GM21528 (cell line): Measurements from ENCODE around the gene STARD8.

Source experiments
- ATAC-seq: cut with Tn5 transposase; IDR thresholded peaks from one replicate; pipeline ENCODE4 v1.9.1; 2021; ENCODE audit warnings: mild to moderate bottlenecking, moderate library complexity; ENCODE audit not compliant: unreplicated experiment, low FRiP score

Gene STARD8

GRCh38 chrX:68690936-68691501 is 43.6 kb downstream of the STARD8 start:
- no peak for ATAC-seq

- ATAC-seq: no peak
Measured at GRCh38 chrX:68691921-68692320, 44.5 kb downstream of the STARD8 start.

GRCh38 chrX:68692651-68693050 is 45.2 kb downstream of the STARD8 start:
- ATAC-seq: no peak

- no peak for ATAC-seq
Measured at GRCh38 chrX:68693481-68694434, 46.3 kb downstream of the STARD8 start.

GRCh38 chrX:68694435-68695205 is 47.2 kb downstream of the STARD8 start:
- ATAC-seq: no peak

GRCh38 chrX:68695206-68695845 is 47.9 kb downstream of the STARD8 start:
- no peak for ATAC-seq

- ATAC-seq: no peak
Measured at GRCh38 chrX:68696267-68696990, 49.0 kb downstream of the STARD8 start.

GRCh38 chrX:68697036-68697435 is 49.6 kb downstream of the STARD8 start:
- no peak for ATAC-seq

GRCh38 chrX:68697465-68698125 is 50.1 kb downstream of the STARD8 start:
- no peak for ATAC-seq

GRCh38 chrX:68698942-68699341 is 51.5 kb downstream of the STARD8 start:
- ATAC-seq: no peak

- no peak for ATAC-seq
Measured at GRCh38 chrX:68699960-68700746, 52.7 kb downstream of the STARD8 start.

- ATAC-seq: no peak
Measured at GRCh38 chrX:68703369-68703768, 55.9 kb downstream of the STARD8 start.

GRCh38 chrX:68703846-68704245 is 56.4 kb downstream of the STARD8 start:
- no peak for ATAC-seq

GRCh38 chrX:68705986-68706385 is 58.5 kb downstream of the STARD8 start:
- ATAC-seq: no peak

- no peak for ATAC-seq
Measured at GRCh38 chrX:68708503-68709290, 61.2 kb downstream of the STARD8 start.

- no peak for ATAC-seq
Measured at GRCh38 chrX:68710870-68711576, 63.6 kb downstream of the STARD8 start.

GRCh38 chrX:68711845-68712244 is 64.4 kb downstream of the STARD8 start:
- ATAC-seq: no peak
